Measurements from ENCODE around the gene GPR141. TPM values are rescaled to one million over a fixed set of nuclear protein-coding genes. Genes with fewer than 3 reads are reported as not detected.

Gene GPR141
- total and polyA plus RNA-seq, 7 donors: not detected

DNA sequence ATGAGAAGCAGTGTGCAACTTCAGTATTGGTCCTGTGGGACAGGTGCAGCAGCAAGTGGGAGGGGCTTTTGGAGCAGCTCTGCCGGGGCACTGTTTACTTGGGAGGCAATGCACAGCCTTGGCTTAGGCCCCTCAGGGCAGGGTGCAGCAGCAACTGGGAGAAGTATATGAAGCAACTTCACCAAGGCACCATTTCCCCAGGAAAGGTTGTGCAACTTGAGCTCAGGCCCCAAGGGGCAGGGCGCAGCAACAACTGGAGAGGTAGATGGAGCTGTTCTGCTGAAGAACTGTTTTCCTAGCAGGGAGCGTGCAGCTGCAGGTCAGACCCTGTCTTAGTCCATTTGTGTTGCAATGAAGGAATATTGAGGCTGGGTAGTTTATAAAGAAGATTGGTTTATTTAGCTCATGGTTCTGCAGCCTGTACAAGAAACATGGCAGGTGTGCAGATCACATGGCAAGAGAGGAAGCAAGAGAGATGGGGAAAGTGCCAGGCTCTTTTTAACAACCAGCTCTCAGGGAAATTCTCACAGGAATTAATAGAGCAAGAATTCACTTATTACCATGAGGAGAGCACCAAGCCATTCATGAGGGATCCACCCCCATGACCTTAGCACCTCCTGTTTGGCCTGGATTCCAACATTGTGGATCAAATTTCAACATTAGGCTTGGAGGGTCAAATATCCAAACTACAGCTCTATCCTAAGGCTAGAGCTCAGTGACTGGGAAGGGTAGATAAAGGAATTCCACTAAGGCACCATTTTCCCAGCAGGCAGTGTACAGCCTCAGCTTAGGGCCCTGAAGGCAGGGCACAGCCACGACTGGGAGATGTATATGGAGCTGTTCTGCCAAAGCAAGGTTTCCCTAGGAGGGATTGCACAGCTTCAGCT is 10.9 kb downstream of the GPR141 start:
- ATAC-seq (no peak), DNase-seq (no peak)
- whole genome bisulfite sequencing, 3 donors: 61 to 73% (median 62%) methylated on average over 4 of the region's 4 CpGs

GRCh38 chr7:37698276-37698675 is 14.7 kb downstream of the GPR141 start:
- 72 to 75% (median 74%) methylated on average over 4 of the region's 4 CpGs for WGBS, 3 donors
- no peak for TF ChIP-seq CTCF (IDR thresholded peaks at IDR 0.05)

More for the DNA sequence above, 10.9 kb downstream of the GPR141 start:
- no peak for TF ChIP-seq CTCF (IDR thresholded peaks at IDR 0.05)
- no peak overlapping the region for H3K27ac ChIP-seq
- H3K4me1 ChIP-seq: no peaks in the 10 kb centered on the region
- H3K27me3 ChIP-seq (ENCODE audit: insufficient read depth in 3 of 3, low read length in 2 of 3): no peaks in the 10 kb centered on the region
- no peak overlapping the region for H3K4me3 ChIP-seq
- intact Hi-C loops (cut with DNase I): no loop called here
- no peaks in the 10 kb centered on the region for H3K9me3 ChIP-seq
- H3K36me3 ChIP-seq (ENCODE audit: insufficient read depth in 1 of 2, low read depth in 1 of 2): no peaks in the 10 kb centered on the region

GRCh38 chr7:37698782-37699181 is 15.2 kb downstream of the GPR141 start:
- 86 to 91% (median 87%) methylated on average over 2 of the region's 2 CpGs for WGBS, 3 donors
- Histone ChIP-seq H3K9me3 (no peaks in the 10 kb centered on the region), H3K4me1 (no peaks in the 10 kb centered on the region), H3K27me3 (ENCODE audit: insufficient read depth in 3 of 3, low read length in 2 of 3) (no peaks in the 10 kb centered on the region), H3K36me3 (ENCODE audit: insufficient read depth in 1 of 2, low read depth in 1 of 2) (no peaks in the 10 kb centered on the region), H3K4me3 (no peak overlapping the region), H3K27ac (no peak overlapping the region)
- TF ChIP-seq CTCF (IDR thresholded peaks at IDR 0.05): no peak
- intact Hi-C loops (cut with DNase I): no loop called here
- ATAC-seq (no peak), DNase-seq (no peak)

More at GRCh38 chr7:37698276-37698675, 14.7 kb downstream of the GPR141 start:
- H3K4me1 ChIP-seq: no peaks in the 10 kb centered on the region
- no peak overlapping the region for H3K4me3 ChIP-seq
- no peaks in the 10 kb centered on the region for H3K36me3 ChIP-seq (ENCODE audit: insufficient read depth in 1 of 2, low read depth in 1 of 2)
- no peaks in the 10 kb centered on the region for H3K9me3 ChIP-seq
- H3K27ac ChIP-seq: no peak overlapping the region
- no peak for DNase-seq
- no peak for ATAC-seq
- intact Hi-C loops (cut with DNase I): no loop called here
- no peaks in the 10 kb centered on the region for H3K27me3 ChIP-seq (ENCODE audit: insufficient read depth in 3 of 3, low read length in 2 of 3)

DNA sequence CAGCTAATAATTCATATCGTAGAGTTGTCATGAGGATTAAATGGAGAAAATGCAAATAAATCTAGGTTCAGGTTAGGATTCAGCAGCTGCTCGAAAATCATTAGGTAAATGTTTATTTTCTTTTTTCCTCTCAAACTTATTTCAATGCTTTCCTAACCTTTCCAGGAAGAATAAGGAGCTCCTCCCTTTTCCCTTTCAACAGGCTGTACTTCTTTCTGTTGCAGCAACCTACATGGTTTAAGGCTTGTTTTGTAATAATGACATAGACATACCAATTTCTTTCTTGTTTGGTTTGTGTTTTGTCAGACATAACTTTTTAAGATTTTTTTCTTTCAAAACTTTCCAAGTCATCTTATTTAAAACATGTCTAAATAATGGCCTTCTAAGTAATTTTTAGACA is 18.2 kb downstream of the GPR141 start:
- Histone ChIP-seq H3K9me3 (no peaks in the 10 kb centered on the region), H3K27ac (no peak overlapping the region), H3K27me3 (ENCODE audit: insufficient read depth in 3 of 3, low read length in 2 of 3) (peaks cover 0 to 2% (median 0%) of the 10 kb centered on the region in 3 donors), H3K4me1 (no peaks in the 10 kb centered on the region), H3K4me3 (no peak overlapping the region), H3K36me3 (ENCODE audit: insufficient read depth in 1 of 2, low read depth in 1 of 2) (no peaks in the 10 kb centered on the region)
- ATAC-seq: no peak
- intact Hi-C loops (cut with DNase I): no loop called here
- 70 to 72% (median 70%) methylated on average over 2 of the region's 2 CpGs for WGBS, 3 donors
- no peak for TF ChIP-seq CTCF (IDR thresholded peaks at IDR 0.05)
- DNase-seq: no peak

All from psoas muscle (tissue), 8 donors.